PFSK-1 (cell line): ENCODE measurements around the gene CUEDC2.

ENCODE experiments used
- FOXP2 ChIP-seq: optimal IDR thresholded peaks from 2 replicates; pipeline ENCODE3; 2011; ENCODE audit warnings: borderline replicate concordance, control low read depth, inconsistent platforms; ENCODE audit not compliant: insufficient read depth; ENCODE audit errors: extremely low read length, extremely low read depth
- POLR2AphosphoS5 ChIP-seq: IDR thresholded peaks from 2 replicates; pipeline ENCODE4 v1.6.1; 2012; ENCODE audit warnings: low read depth, mild to moderate bottlenecking, control low read depth, low read length, moderate library complexity
- SIN3A ChIP-seq: IDR thresholded peaks from 2 replicates; pipeline ENCODE4 v1.6.1; 2012; ENCODE audit warnings: mild to moderate bottlenecking, low read length, moderate library complexity, borderline replicate concordance; ENCODE audit not compliant: insufficient read depth
- TAF1 ChIP-seq: IDR thresholded peaks from 2 replicates; pipeline ENCODE4 v1.6.1; 2012; ENCODE audit warnings: low read length, control low read depth, borderline replicate concordance; ENCODE audit not compliant: insufficient read depth
- TF ChIP-seq, protein P1 (sequence below), 2 experiments: IDR thresholded peaks; 2 replicates each; pipeline versions ENCODE4 v1.6.1 to v1.8.0; 2011 to 2012; ENCODE audit warnings: low read depth in 2 of 2, low read length in 2 of 2, control low read depth in 1 of 2, inconsistent platforms in 1 of 2, mild to moderate bottlenecking in 1 of 2, moderate library complexity in 1 of 2; ENCODE audit not compliant: insufficient read depth in 1 of 2

DNA sequence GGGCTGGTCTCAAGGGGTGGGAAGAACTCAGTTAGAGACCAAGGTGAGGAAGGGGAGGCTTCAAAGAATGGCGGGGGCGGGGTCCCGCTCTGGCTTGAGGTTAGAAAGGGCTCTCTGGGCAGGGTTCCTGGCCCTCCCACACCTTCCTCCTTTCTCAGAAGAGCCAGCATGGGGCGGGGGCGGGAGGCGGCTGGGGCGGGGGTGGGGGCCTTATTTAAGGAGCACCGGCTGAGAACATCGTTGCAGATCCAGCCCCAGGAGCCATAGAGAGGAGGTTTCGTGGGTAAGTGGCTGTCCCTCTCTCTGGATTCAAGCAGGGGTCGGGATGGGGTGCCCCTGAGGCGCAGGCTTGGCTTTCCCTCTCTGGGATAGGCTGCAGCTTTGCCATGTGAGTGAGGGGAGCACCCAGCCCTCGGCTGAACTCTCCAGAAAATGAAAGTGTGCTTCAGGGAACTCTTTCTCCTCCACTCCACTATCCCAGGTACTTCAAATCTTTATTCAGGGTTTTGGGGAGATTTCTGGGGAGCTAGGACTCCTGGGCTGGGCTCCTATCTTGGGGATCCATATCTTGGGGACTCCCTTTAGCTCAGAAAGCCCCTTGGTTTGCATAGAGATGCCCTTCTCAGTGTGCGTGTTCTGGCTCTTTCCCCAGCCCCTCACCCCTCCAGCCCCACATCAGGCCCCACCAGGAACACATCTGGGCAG is 3.3 kb upstream of the CUEDC2 start:
- TF ChIP-seq POLR2AphosphoS5, result no peak
- no peak for TF ChIP-seq TAF1
- TF ChIP-seq, protein P1, sequence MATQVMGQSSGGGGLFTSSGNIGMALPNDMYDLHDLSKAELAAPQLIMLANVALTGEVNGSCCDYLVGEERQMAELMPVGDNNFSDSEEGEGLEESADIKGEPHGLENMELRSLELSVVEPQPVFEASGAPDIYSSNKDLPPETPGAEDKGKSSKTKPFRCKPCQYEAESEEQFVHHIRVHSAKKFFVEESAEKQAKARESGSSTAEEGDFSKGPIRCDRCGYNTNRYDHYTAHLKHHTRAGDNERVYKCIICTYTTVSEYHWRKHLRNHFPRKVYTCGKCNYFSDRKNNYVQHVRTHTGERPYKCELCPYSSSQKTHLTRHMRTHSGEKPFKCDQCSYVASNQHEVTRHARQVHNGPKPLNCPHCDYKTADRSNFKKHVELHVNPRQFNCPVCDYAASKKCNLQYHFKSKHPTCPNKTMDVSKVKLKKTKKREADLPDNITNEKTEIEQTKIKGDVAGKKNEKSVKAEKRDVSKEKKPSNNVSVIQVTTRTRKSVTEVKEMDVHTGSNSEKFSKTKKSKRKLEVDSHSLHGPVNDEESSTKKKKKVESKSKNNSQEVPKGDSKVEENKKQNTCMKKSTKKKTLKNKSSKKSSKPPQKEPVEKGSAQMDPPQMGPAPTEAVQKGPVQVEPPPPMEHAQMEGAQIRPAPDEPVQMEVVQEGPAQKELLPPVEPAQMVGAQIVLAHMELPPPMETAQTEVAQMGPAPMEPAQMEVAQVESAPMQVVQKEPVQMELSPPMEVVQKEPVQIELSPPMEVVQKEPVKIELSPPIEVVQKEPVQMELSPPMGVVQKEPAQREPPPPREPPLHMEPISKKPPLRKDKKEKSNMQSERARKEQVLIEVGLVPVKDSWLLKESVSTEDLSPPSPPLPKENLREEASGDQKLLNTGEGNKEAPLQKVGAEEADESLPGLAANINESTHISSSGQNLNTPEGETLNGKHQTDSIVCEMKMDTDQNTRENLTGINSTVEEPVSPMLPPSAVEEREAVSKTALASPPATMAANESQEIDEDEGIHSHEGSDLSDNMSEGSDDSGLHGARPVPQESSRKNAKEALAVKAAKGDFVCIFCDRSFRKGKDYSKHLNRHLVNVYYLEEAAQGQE (IDR thresholded peaks at IDR 0.05; ENCODE audit: insufficient read depth in 1 of 2, low read depth in 2 of 2, low read length in 2 of 2), result no peak
- no peak for TF ChIP-seq SIN3A
- no peak for TF ChIP-seq FOXP2
